WTC11 (cell line): ENCODE data around the gene PRKCE.

Experiments used
- ATF3 ChIP-seq: sonication (generic); formaldehyde crosslinking; conservative IDR thresholded peaks from 2 replicates; pipeline ENCODE4 v1.8.1; 2022; ENCODE audit warnings: mild to moderate bottlenecking, missing genetic modification reagents
- CTCF ChIP-seq: fragments of 200-600 bp; IDR thresholded peaks from 2 replicates; pipeline ENCODE4 v1.8.0; 2022; ENCODE audit warnings: antibody characterized with exemption
- HMGXB4 ChIP-seq: sonication (generic); formaldehyde crosslinking; IDR thresholded peaks from 2 replicates; pipeline ENCODE4 v1.8.1; 2023; ENCODE audit warnings: mild to moderate bottlenecking, moderate library complexity, missing genetic modification reagents
- NR1H2 ChIP-seq: sonication (generic); formaldehyde crosslinking; IDR thresholded peaks from 2 replicates; pipeline ENCODE4 v1.9.0; 2021; ENCODE audit warnings: mild to moderate bottlenecking, moderate library complexity, missing genetic modification reagents
- SMAD4 ChIP-seq: sonication (generic); formaldehyde crosslinking; IDR thresholded peaks from 2 replicates; pipeline ENCODE4 v1.8.0; 2022; ENCODE audit warnings: mild to moderate bottlenecking, missing genetic modification reagents
- STAT6 ChIP-seq: sonication (generic); formaldehyde crosslinking; conservative IDR thresholded peaks from 2 replicates; pipeline ENCODE4 v1.8.1; 2023; ENCODE audit warnings: mild to moderate bottlenecking, low read depth, missing genetic modification reagents, moderate library complexity
- TEAD4 ChIP-seq: sonication (generic); formaldehyde crosslinking; IDR thresholded peaks from 2 replicates; pipeline ENCODE4 v1.8.0; 2022; ENCODE audit warnings: mild to moderate bottlenecking, missing genetic modification reagents
- ZNF416 ChIP-seq: fragments of 250-450 bp; sonication (Bioruptor Pico); IDR thresholded peaks from 2 replicates; pipeline ENCODE4 v1.9.0; 2021; ENCODE audit warnings: mild to moderate bottlenecking, inconsistent platforms

- no peak for TF ChIP-seq SMAD4 (CRISPR knock-in tag)
- no peak for TF ChIP-seq NR1H2 (CRISPR knock-in tag)
- no peak for TF ChIP-seq STAT6 (CRISPR knock-in tag)
- no peak for TF ChIP-seq ATF3 (CRISPR knock-in tag)
- no peak for TF ChIP-seq CTCF
- TF ChIP-seq HMGXB4, result no peak
- no peak for TF ChIP-seq ZNF416
- no peak for TF ChIP-seq TEAD4
Observed at GRCh38 chr2:46227674-46228289, 576.3 kb downstream of the PRKCE start.
